D721Med (cell line): ENCODE results near the gene TEAD4.

Source experiments
- DNase-seq: peaks from one replicate; pipeline ENCODE4 v3.0.0; 2011; ENCODE audit warnings: low spot score; ENCODE audit not compliant: insufficient read length
- FAIRE-seq: peaks from 2 replicates; lab custom pipeline; 2011; peaks lifted over from hg19 to GRCh38; lab: Jason Lieb, UNC
- TF ChIP-seq, protein P1 (sequence below): IDR thresholded peaks from 2 replicates; pipeline ENCODE4 v1.5.1; 2012; ENCODE audit warnings: mild to moderate bottlenecking, control low read depth; ENCODE audit not compliant: insufficient read depth; ENCODE audit errors: missing control alignments

Gene TEAD4

DNA sequence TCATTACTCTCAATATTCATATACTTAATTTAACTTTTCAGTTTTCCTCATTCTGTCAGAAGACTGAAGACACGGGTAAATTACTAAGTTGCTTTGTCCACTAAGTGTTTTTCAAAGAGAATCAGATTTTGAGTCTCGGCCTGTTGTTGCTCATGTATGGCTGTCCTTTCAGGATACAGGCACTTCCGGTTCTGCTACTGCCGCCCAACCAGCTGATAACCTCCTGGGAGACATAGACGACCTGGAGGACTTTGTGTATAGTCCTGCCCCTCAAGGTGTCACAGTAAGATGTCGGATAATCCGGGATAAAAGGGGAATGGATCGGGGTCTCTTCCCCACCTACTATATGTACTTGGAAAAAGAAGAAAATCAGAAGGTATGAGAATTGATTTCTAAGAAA lies 28.3 kb upstream of the TEAD4 start:
- no peak for FAIRE-seq
- no peak for DNase-seq
- TF ChIP-seq, protein P1, sequence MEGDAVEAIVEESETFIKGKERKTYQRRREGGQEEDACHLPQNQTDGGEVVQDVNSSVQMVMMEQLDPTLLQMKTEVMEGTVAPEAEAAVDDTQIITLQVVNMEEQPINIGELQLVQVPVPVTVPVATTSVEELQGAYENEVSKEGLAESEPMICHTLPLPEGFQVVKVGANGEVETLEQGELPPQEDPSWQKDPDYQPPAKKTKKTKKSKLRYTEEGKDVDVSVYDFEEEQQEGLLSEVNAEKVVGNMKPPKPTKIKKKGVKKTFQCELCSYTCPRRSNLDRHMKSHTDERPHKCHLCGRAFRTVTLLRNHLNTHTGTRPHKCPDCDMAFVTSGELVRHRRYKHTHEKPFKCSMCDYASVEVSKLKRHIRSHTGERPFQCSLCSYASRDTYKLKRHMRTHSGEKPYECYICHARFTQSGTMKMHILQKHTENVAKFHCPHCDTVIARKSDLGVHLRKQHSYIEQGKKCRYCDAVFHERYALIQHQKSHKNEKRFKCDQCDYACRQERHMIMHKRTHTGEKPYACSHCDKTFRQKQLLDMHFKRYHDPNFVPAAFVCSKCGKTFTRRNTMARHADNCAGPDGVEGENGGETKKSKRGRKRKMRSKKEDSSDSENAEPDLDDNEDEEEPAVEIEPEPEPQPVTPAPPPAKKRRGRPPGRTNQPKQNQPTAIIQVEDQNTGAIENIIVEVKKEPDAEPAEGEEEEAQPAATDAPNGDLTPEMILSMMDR, result no peak

DNA sequence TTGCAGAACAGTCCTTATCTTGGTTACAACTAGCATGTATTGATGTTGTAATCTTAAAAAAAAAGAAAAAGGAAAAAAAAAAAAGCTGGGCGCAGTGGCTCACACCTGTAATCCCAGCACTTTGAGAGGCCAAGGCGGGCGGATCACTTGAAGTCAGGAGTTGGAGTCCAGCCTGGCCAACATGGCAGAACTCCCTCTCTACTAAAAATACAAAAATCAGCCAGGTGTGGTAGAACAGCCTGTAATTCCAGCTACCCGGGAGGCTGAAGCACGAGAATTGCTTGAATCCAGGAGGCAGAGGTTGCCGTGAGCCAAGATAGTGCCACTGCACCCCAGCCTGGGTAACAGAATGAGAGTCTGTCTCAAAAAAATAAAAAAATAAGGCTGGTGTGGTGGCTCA lies 25.6 kb upstream of the TEAD4 start:
- TF ChIP-seq, protein P1, result no peak
- no peak for DNase-seq
- no peak for FAIRE-seq

GRCh38 chr12:2934371-2934770 lies 24.8 kb upstream of the TEAD4 start:
- FAIRE-seq (no peak), DNase-seq (no peak)
- TF ChIP-seq, protein P1, result no peak

DNA sequence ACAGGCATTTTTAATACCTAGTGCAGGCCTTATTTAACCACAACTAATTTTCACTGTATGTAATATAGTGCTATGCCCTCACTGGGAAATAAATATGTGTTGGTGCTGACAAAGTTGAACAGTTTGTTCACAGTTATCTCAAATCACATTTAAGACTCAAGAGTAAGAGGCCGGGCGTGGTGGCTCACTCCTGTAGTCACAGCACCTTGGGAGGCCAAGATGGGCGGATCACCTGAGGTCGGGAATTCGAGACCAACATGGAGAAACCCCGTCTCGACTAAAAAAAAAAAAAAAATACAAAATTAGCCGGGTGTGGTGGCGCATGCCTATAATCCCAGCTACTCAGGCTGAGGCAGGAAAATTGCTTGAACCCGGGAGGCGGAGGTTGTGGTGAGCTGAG lies 22.9 kb upstream of the TEAD4 start:
- FAIRE-seq, result no peak
- DNase-seq, result no peak
- TF ChIP-seq, protein P1, result no peak

GRCh38 chr12:2937500-2937899 lies 21.7 kb upstream of the TEAD4 start:
- DNase-seq, result no peak

GRCh38 chr12:2939191-2939590 lies 20.0 kb upstream of the TEAD4 start:
- no peak for DNase-seq
- TF ChIP-seq, protein P1, result no peak
- no peak for FAIRE-seq

More at GRCh38 chr12:2937500-2937899, 21.7 kb upstream of the TEAD4 start:
- TF ChIP-seq, protein P1, result no peak
- FAIRE-seq, result no peak

DNA sequence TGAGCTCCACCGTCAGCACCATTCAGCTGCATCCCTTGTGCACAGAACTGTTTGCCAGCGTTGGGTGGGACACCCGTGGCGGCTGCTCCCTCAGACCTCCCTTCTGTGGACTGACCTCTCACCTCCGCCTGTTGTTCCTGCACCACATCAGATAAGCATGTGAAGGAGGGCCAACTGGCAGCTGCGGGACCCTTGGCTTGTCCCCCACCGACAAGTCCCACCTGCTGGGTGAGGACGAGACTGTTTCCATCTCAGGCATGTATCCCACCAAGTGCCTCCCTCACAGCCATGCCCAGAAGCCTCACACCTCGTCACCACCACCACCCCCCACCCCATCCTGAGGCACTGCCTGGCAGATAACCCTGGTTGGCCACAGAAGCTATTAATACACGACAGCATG lies 18.6 kb upstream of the TEAD4 start:
- FAIRE-seq (no peak), DNase-seq (no peak)
- TF ChIP-seq, protein P1, result no peak
